Measurements from ENCODE around the gene DGKE.

DGKE gene

DNA sequence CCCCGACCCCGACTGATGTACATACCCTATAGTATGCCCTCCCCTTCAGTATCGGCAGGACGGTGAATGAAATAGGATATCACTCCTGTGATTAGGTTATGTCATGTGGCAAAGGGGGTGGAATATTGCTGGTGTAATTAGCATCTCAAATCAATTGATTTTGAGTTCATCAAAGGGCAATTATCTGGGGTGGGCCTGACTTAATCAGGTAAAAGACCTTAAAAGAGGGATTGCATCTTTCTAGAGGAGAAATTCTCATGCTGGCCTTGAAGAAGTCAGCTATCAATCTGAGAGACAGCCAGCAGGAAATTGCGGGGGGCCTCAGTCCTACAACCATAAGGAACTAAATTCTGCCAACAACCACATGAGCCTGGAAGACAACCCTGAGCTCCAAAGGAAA is 69.6 kb downstream of the DGKE start:
- no peak overlapping the region for H3K27ac ChIP-seq
- TF ChIP-seq, protein P1, sequence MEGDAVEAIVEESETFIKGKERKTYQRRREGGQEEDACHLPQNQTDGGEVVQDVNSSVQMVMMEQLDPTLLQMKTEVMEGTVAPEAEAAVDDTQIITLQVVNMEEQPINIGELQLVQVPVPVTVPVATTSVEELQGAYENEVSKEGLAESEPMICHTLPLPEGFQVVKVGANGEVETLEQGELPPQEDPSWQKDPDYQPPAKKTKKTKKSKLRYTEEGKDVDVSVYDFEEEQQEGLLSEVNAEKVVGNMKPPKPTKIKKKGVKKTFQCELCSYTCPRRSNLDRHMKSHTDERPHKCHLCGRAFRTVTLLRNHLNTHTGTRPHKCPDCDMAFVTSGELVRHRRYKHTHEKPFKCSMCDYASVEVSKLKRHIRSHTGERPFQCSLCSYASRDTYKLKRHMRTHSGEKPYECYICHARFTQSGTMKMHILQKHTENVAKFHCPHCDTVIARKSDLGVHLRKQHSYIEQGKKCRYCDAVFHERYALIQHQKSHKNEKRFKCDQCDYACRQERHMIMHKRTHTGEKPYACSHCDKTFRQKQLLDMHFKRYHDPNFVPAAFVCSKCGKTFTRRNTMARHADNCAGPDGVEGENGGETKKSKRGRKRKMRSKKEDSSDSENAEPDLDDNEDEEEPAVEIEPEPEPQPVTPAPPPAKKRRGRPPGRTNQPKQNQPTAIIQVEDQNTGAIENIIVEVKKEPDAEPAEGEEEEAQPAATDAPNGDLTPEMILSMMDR (IDR thresholded peaks at IDR 0.05) = no peak
- TF ChIP-seq ZFX (IDR thresholded peaks at IDR 0.05; ENCODE audit: borderline replicate concordance) = no peak

DNA sequence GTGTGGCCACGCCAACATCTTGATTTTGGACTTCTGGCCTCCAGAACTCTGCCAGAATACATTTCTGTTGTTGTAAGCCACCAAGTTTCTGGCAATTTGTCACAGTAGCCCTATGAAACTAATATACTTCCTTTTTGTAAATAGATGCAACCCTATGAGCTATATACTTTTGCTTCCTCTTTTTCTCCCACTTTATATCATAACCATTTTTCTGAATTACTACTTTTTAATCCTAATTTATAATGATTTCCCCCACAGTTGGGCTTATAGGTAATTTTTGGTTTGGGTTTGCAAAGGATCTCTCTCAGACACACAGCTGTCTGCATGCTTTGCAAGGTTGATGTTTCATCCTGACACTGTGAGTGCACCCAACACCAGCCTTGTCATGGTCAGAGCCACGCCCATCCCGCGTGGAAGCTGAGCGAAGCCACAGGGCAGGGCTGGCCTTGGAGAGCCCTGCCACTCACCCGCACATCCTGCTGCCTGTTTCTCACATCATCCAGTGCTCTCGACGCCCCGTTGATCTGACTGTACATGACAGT is 74.1 kb downstream of the DGKE start:
- no peak overlapping the region for H3K27ac ChIP-seq
- TF ChIP-seq ZFX (IDR thresholded peaks at IDR 0.05; ENCODE audit: borderline replicate concordance) = no peak
- TF ChIP-seq, protein P1 (IDR thresholded peaks at IDR 0.05) = no peak

DNA sequence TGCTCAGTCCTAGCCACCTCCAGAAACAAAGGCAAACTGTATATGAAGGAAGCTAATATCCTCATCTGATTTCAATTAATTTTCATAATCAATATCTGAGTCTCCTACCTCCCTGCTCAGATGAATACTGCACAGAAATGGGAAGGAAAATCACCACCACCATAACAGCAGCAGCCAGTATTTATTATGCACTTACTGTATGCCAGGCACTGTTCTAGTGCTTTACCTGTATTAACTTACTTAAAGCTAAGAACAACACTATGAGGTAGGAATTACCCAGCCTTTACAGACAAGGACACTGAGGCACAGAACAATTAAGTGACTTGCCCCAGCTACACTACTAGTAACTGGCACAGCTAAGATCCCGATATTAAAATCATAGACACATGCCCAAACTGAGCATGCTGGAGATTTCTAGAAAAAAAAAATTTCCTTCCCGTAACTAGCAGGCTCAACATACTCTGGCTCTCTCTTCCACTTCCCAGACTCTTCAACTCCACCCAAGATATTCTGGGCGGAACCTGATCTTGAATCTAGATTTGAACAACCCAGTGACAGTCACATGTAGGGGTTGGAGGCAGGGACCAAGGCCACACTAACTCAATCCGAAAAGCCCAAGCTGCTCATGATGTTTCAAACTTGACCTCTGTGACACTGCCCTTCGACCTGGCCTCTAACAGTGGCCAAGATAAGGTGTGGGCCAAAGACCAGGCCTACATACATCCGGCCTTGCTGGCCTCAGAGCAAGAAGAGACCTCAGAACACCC is 76.0 kb downstream of the DGKE start:
- TF ChIP-seq ZFX (IDR thresholded peaks at IDR 0.05; ENCODE audit: borderline replicate concordance) = no peak
- TF ChIP-seq, protein P1 (IDR thresholded peaks at IDR 0.05) = no peak
- no peak overlapping the region for H3K27ac ChIP-seq

DNA sequence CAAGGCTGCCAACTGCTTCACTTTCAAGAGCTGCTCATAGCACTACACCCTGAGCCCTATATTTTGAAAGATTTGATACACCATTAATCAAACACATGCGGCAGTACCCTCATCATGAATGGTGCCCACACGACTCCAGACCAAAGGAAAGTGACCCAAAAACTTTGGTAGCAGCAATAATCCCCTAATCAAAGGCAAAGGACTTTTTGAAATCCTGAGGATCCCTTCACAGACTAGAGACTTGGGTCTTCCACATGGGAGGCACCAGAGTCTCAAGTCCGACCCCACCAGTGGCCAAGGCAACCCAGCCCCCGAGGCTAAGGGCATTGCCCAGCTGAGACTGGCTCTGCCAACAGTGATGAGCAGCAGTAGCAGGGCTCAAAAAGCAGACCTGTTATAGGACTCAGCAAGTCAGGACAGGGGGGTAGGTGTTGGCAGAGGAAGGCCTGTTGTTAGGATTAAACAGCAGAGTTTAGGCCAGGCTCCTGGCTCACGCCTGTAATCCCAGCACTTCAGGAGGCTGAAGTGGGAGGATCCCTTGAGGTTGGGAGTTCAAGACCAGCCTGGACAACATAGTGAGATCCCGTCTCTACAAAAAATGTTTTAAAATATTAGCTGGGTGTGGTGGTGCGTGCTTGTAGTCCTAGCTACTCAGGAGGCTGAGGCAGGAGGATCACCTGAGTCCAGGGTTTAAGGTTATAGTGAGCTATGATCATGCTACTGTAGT is 76.7 kb downstream of the DGKE start:
- no peak for TF ChIP-seq ZFX (IDR thresholded peaks at IDR 0.05; ENCODE audit: borderline replicate concordance)
- TF ChIP-seq, protein P1 (IDR thresholded peaks at IDR 0.05) = no peak
- H3K27ac ChIP-seq = no peak overlapping the region

DNA sequence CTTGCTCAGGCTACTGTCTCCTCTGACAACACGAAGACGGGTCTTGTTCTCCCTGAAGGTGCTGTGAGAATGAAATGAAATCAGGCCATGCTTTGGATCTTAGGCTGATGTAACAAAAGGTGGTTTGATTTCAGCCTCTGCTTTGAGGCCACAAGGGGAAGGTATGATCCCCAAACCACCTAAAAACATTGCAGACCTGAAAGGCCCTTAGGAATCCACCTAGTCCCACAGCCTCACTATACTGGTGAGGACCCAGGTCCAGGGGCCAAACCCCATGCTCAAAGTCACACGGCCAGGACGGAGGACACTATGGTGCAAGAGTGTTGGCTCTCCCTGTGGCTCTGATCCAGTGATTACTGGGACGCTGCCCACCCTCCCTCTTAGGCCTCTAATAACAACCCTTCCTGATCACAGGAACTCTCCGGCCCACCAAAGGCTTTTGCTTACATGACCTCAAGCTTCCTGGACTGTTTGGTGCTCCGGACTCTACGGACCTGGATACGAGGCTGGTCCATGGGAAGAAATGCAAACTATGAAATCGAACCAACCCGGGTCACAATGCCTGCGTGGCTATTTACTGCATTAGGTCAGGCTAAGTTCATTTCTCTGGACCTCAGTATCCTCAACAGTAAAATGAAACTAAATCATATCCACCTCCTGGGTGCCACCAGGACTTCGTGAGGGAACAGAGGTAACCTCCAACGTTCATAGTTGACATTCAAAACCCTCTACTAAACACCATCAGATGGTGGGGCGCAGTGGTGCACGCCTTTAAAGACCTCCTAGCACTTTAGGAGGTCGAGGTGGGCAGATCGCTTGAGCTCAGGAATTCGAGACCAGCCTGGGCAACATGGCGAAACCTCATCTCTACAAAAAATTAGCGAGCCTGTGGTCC is 78.4 kb downstream of the DGKE start:
- TF ChIP-seq, protein P1 (IDR thresholded peaks at IDR 0.05) = no peak
- no peak for TF ChIP-seq ZFX (IDR thresholded peaks at IDR 0.05; ENCODE audit: borderline replicate concordance)
- no peak overlapping the region for H3K27ac ChIP-seq

DNA sequence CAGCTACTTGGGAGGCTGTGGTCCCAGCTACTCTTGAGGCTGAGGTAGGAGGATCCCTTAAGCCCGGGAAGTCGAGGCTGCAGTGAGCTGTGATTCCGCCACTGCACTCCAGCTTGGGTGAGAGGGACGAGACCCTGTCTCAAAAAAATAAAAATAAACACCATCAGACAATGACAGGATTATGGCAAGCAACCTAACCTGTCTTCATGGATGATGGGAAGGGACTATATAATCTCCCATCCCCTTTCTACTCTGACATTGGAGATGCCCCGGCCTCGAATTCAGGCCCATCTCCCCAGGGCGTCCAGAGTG is 79.0 kb downstream of the DGKE start:
- TF ChIP-seq ZFX (IDR thresholded peaks at IDR 0.05; ENCODE audit: borderline replicate concordance) = no peak
- TF ChIP-seq, protein P1 (IDR thresholded peaks at IDR 0.05) = no peak
- no peak overlapping the region for H3K27ac ChIP-seq

All from 22Rv1 (cell line).